ENCODE data around the gene NET1.

- no peak for TF ChIP-seq EP300 (IDR thresholded peaks at IDR 0.05; ENCODE audit: borderline replicate concordance)
- TF ChIP-seq USF1 (IDR thresholded peaks at IDR 0.05), result peak; percentile 94
- peak; percentile 71 for TF ChIP-seq TAF1 (IDR thresholded peaks at IDR 0.05; ENCODE audit: low read depth)
- no peak for TF ChIP-seq YY1 (IDR thresholded peaks at IDR 0.05; ENCODE audit: low read depth)
- no peak for TF ChIP-seq EGR1 (IDR thresholded peaks at IDR 0.05)
- TF ChIP-seq REST (IDR thresholded peaks at IDR 0.05; ENCODE audit: low read depth), result no peak
- no peak; the same call in 1 of the 2 replicates for TF ChIP-seq TCF12 (IDR thresholded peaks at IDR 0.05; ENCODE audit: low read depth)
- TF ChIP-seq FOXM1 (IDR thresholded peaks at IDR 0.05; ENCODE audit: borderline replicate concordance, low read depth), result no peak
- peak; percentile 95 for TF ChIP-seq MAX (IDR thresholded peaks at IDR 0.05)
- TF ChIP-seq CEBPB (IDR thresholded peaks at IDR 0.05), result no peak
- TF ChIP-seq CREB1 (IDR thresholded peaks at IDR 0.05; ENCODE audit: low read depth), result no peak
- no peak for TF ChIP-seq RAD21 (IDR thresholded peaks at IDR 0.05; ENCODE audit: low read depth)
- TF ChIP-seq NFIC (IDR thresholded peaks at IDR 0.05), result no peak
- no peak for TF ChIP-seq TEAD4 (IDR thresholded peaks at IDR 0.05)
Measured at GRCh38 chr10:5446390-5446926, 34.1 kb downstream of the NET1 start.
